NCI-H2196 treated with DMSO at 0.1 percent for 48 hours (cell line): ENCODE data around the gene G6PC1.
"Not testable (repeated sequence)": the region's sequence is repeated elsewhere in the genome, so short reads cannot be mapped to it uniquely, and the experiment has no call there.

Source experiments
- DNase-seq: peaks from one replicate; lab custom pipeline; 2025; ENCODE audit not compliant: unreplicated experiment; lab: John Stamatoyannopoulos, UW

G6PC1 gene

GRCh38 chr17:42900460-42901331 is at the start of gene G6PC1:
Gene G6PC1, plus strand, starts transcription at chr17:42900799. Its CDS starts 78 bp downstream, at chr17:42900877.
- DNase-seq, result no peak

GRCh38 chr17:42850954-42851353 is 49.6 kb upstream of the G6PC1 start, which contains the start of gene AOC3:
Gene AOC3, plus strand, starts transcription at chr17:42851199. Its CDS starts 145 bp downstream, at chr17:42851344.
- DNase-seq, result no peak

- DNase-seq, result not testable (repeated sequence)
Measured at GRCh38 chr17:42851371-42852240, 49.0 kb upstream of the G6PC1 start.

- no peak for DNase-seq
Measured at GRCh38 chr17:42852351-42852750, 48.2 kb upstream of the G6PC1 start.

GRCh38 chr17:42853004-42853403 is 47.6 kb upstream of the G6PC1 start:
- DNase-seq, result no peak

GRCh38 chr17:42853597-42853967 is 47.0 kb upstream of the G6PC1 start:
- DNase-seq, result no peak

GRCh38 chr17:42853968-42854790 is 46.4 kb upstream of the G6PC1 start:
- DNase-seq, result no peak

GRCh38 chr17:42855048-42855596 is 45.5 kb upstream of the G6PC1 start:
- DNase-seq, result no peak

GRCh38 chr17:42856093-42856492 is 44.5 kb upstream of the G6PC1 start:
- DNase-seq, result not testable (repeated sequence)

GRCh38 chr17:42856516-42856915 is 44.1 kb upstream of the G6PC1 start:
- DNase-seq, result not testable (repeated sequence)

- no peak for DNase-seq
Measured at GRCh38 chr17:42857389-42857788, 43.2 kb upstream of the G6PC1 start.

GRCh38 chr17:42865638-42866094 is 34.9 kb upstream of the G6PC1 start:
- DNase-seq, result no peak

GRCh38 chr17:42866216-42866615 is 34.4 kb upstream of the G6PC1 start:
- no peak for DNase-seq

- DNase-seq, result no peak
Measured at GRCh38 chr17:42866631-42867575, 33.7 kb upstream of the G6PC1 start.

GRCh38 chr17:42867694-42868261 is 32.8 kb upstream of the G6PC1 start:
- DNase-seq, result not testable (repeated sequence)

- DNase-seq, result no peak
Measured at GRCh38 chr17:42868338-42868737, 32.3 kb upstream of the G6PC1 start.

GRCh38 chr17:42871647-42872046 is 29.0 kb upstream of the G6PC1 start:
- DNase-seq, result no peak

GRCh38 chr17:42872251-42872965 is 28.2 kb upstream of the G6PC1 start:
- DNase-seq, result no peak
